HG03378 (cell line): ENCODE measurements around the gene RGS6.

ENCODE experiments used
- ATAC-seq: cut with Tn5 transposase; IDR thresholded peaks from one replicate; pipeline ENCODE4 v1.9.1; 2021; ENCODE audit warnings: mild to moderate bottlenecking, moderate library complexity; ENCODE audit not compliant: unreplicated experiment

Gene RGS6

GRCh38 chr14:72600551-72601330, 668.5 kb downstream of the RGS6 start:
- ATAC-seq: no peak

GRCh38 chr14:72603639-72604038, 671.4 kb downstream of the RGS6 start:
- no peak for ATAC-seq

- ATAC-seq: no peak
Measured at GRCh38 chr14:72604133-72604532, 671.9 kb downstream of the RGS6 start.

GRCh38 chr14:72605096-72605920, 673.1 kb downstream of the RGS6 start:
- ATAC-seq: no peak

GRCh38 chr14:72605921-72606220, 673.6 kb downstream of the RGS6 start:
- no peak for ATAC-seq

GRCh38 chr14:72606879-72607278, 674.6 kb downstream of the RGS6 start:
- no peak for ATAC-seq

DNA sequence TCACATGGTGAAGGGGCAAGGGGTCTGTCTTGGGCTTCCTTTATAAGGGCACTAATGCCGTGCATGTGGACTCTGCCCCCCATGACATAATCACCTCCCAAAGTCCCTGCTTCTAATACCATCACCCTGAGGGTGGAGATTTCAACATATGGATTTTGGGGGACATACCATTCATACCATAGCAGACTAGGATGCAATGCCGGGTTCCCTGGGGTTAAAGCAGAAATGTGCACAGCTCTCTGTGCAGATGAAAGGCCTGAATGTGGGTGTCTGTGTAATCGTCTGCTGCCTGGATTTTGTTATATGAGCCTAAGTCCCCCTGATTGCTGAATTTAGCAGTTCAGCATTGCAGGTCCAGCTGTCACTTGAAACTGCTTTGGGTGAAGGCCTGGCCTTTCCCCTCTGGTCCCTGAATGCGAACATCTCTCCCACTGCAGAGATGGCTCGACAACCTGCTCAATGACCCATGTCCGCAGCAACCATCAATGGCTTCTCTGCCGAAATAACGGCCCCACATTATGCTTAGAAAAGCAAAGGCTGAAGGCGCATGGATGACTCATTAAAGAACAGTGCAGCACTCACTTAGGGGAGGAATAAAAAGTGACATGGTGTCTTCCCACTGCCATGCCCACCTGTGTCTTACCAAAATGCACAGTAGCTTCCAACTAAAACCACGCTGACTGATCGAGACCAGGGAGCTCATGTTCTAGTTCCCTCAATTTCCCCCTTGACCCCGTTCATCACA, 675.3 kb downstream of the RGS6 start:
- no peak for ATAC-seq

DNA sequence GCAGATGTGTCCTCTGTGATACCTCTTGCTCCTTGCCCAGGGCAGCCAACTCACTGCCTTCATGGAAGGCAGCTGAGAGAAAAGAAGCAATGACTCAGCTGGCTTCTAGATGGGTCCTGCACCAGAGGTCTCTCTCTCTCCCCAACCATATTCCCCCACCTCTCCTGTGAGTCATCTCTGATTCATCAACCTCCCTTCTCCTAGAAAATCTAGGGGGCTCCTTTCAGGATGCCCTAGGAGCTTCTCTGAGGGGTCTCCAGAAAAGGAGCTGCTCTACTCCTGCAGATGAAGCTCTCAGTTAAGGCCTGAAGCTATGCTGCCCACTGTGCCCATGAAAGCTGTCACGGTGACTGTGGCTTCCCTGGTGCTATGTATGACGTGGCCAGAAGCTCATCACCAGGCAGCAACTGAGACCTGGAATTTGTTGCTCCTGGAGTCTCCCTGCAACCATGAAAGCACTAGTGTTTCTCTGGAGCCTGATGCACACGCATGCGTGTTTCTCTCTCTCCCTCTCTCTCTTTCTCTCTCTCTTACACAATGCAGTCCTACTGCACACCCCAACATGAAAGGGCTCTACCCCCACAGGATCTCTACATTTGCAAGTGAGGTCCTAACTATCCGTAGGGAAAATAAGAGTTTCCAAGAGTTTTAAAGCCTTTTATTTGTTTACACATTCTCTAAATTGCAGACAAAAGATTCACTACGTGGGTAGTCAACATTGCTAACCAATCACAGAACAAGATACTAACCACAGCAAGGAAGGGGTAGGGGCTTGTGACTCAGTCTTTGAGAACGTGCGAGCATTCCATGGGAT, 676.4 kb downstream of the RGS6 start:
- no peak for ATAC-seq

DNA sequence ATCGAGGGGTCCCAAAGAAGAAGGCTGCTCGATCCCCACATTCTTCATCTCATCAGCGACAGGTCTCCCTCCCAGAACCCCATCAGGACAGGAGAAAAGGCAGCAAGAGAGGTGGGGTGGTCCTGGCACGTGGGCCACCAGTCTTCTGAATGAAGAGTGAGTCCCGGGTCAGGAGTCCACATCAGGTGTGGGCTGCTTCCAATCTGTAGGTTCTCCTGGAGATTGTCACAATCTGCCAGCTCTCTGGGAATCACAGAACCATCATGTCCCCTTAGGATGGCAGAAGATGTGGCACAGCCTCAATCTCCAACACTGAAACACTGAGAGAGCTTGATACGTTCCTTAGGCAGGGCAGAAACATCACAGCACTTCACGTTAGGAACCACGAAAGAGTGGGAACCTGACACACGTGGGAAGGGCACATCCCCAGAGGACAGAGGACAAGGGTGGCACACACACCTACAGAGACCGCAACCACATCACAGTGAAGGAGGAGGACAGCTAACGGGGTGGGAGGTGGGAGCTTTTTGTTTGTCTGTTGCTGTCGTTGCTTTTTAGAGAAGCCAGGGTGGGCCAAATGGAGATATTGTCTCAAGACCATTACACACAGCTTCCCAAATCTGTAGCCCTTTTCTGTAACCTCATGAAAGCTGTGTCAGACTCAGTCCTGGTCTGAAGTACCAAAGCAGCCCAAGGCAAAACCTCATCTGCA, 677.1 kb downstream of the RGS6 start:
- no peak for ATAC-seq

GRCh38 chr14:72610096-72610830, 678.0 kb downstream of the RGS6 start:
- no peak for ATAC-seq

- no peak for ATAC-seq
Measured at GRCh38 chr14:72610831-72611200, 678.6 kb downstream of the RGS6 start.

DNA sequence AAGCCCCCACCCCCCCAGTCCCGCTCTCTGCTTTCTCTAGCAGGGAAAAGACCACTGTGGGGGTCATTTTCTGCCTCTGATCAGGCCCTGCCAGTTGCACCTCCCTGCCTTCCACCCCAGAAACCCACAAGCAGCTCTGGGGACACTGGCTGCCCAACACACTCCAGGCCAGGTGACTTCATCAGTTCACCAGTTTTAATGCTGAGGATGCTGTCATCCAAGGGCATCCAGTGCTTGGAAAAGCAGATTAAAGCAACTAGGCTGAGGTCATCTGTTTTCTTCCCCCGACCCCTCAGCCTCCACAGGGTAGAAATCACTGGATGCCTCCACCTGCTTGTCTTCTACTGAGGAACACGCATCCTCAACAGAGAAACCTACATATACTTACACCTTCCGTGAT, 679.3 kb downstream of the RGS6 start:
- ATAC-seq: no peak

- ATAC-seq: no peak
Measured at GRCh38 chr14:72612041-72612440, 679.8 kb downstream of the RGS6 start.

DNA sequence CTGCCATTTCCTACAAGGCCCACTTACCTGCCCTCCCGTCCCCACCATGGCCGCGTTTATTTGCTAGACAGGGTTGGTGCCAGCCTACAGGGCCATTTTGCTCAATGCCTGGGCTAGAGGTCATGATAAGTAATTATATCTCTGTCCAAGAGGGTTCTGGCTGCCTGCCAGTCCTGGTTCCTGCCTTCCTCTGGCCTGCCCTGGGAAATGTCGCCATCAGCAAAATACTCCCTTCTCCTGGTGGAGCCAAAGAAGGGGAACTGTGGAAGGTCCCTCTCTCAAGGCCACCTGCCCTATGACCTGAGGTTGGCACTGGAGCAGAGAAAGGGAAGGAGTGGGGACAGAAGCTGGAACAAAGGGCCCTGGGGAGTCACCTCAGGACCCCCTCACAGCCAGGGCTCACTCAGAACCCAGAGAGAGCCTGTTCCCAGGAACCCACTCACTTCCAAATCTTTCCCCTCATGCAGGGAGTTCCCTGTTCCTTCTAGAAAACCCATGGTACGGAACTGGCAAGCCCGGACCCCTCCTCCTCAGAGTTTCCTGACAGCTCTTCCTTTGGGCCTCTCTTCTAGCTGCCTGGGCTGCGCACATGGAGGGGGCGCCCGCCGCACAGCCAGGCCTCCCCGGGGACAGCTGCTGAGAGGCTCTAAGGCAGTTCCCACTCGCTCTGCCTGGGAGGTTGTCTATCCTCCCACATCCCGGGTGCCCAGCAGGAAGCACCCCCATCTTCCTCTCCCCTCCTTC, 681.2 kb downstream of the RGS6 start:
- no peak for ATAC-seq

GRCh38 chr14:72613975-72614319, 681.7 kb downstream of the RGS6 start:
- no peak for ATAC-seq

GRCh38 chr14:72614365-72614764, 682.1 kb downstream of the RGS6 start:
- ATAC-seq: no peak

GRCh38 chr14:72614891-72615415, 682.7 kb downstream of the RGS6 start:
- no peak for ATAC-seq

DNA sequence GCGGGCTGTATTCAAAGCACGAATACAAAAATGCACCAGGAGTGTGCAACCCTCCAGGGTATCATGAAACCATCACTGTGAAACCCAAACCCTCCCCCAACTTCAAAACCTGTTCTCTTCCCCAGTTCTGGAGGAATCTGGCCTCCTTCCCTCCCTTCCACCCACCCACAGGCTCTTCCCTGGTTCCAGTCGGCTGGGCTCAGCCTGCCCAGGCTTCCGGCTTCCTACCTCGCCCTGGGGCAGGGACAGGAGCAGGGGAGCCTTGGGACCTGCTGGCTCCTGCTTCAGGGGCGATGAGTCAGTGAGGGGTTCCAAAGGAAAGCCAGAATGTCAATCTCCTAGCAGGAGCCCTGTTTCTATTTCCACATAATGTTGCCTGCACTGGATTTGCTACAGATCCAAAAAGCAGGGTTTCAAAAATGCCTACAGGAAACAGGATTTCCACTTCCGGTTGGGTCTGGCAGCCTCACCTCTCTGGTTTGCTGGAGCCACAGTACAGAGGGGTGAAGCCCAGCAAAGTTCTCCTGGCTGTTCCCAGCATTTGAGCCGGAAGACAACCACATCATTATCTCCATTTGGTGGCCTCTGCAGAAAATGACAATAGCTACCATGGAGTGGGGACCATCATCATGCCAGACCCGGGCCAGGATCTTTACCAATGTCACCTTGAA, 683.4 kb downstream of the RGS6 start:
- no peak for ATAC-seq
